ENCODE results near the gene PRKCI. TPM values are rescaled to one million over a fixed set of nuclear protein-coding genes. Genes with fewer than 3 reads are reported as not detected.

The PRKCI gene
- polyA plus RNA-seq, 1 donor from 2014 or later: 70.8 TPM

- Histone ChIP-seq H4K20me1 (ENCODE audit: insufficient read depth) (no peaks in the 10 kb centered on the region), H3K27me3 (ENCODE audit: insufficient read depth, low read depth, low read length) (no peaks in the 10 kb centered on the region), H3K9ac (ENCODE audit: low read length) (no peak overlapping the region), H3K4me2 (ENCODE audit: low read length) (no peak overlapping the region), H3K9me3 (ENCODE audit: low read length) (no peaks in the 10 kb centered on the region), H2AFZ (ENCODE audit: low read depth, low read length) (no peak overlapping the region), H3K27ac (ENCODE audit: low read length) (no peak overlapping the region), H3K79me2 (replicated peaks; ENCODE audit: insufficient read depth, low read length) (no peaks in the 10 kb centered on the region), H3K4me3 (ENCODE audit: low read length) (no peak overlapping the region), H3K36me3 (ENCODE audit: insufficient read depth, low read length) (no peaks in the 10 kb centered on the region), H3F3A (ENCODE audit: insufficient read depth, low read length, poor library complexity, severe bottlenecking) (peaks cover 2% of the 10 kb centered on the region), H3K9me2 (ENCODE audit: insufficient read depth, low read length) (no peaks in the 10 kb centered on the region)
- TF ChIP-seq MXI1 (conservative IDR thresholded peaks at IDR 0.05; ENCODE audit: poor library complexity, severe bottlenecking) (no peak), POLR2AphosphoS5 (IDR thresholded peaks at IDR 0.05) (no peak), REST (IDR thresholded peaks at IDR 0.05; ENCODE audit: borderline replicate concordance) (no peak), TAF1 (IDR thresholded peaks at IDR 0.05; ENCODE audit: low read depth) (no peak), EZH2 (IDR thresholded peaks at IDR 0.05; ENCODE audit: borderline replicate concordance, insufficient read depth, low read length, poor library complexity, severe bottlenecking) (no peak), CTCF (IDR thresholded peaks at IDR 0.05; ENCODE audit: poor library complexity, severe bottlenecking) (no peak), SMC3 (conservative IDR thresholded peaks at IDR 0.05; ENCODE audit: poor library complexity) (no peak), EP300 (conservative IDR thresholded peaks at IDR 0.05; ENCODE audit: poor library complexity, severe bottlenecking) (no peak), RAD21 (conservative IDR thresholded peaks at IDR 0.05) (no peak)
Observed at GRCh38 chr3:170350515-170351413, 128.5 kb downstream of the PRKCI start.

GRCh38 chr3:170352936-170353335, 130.7 kb downstream of the PRKCI start:
- Histone ChIP-seq H3K9me3 (ENCODE audit: low read length) (no peaks in the 10 kb centered on the region), H3K27me3 (ENCODE audit: insufficient read depth, low read depth, low read length) (no peaks in the 10 kb centered on the region), H3F3A (ENCODE audit: insufficient read depth, low read length, poor library complexity, severe bottlenecking) (peaks cover 7% of the 10 kb centered on the region), H3K36me3 (ENCODE audit: insufficient read depth, low read length) (no peaks in the 10 kb centered on the region), H3K79me2 (replicated peaks; ENCODE audit: insufficient read depth, low read length) (no peaks in the 10 kb centered on the region), H2AFZ (ENCODE audit: low read depth, low read length) (no peak overlapping the region), H3K4me2 (ENCODE audit: low read length) (no peak overlapping the region), H3K9ac (ENCODE audit: low read length) (no peak overlapping the region), H4K20me1 (ENCODE audit: insufficient read depth) (no peaks in the 10 kb centered on the region), H3K9me2 (ENCODE audit: insufficient read depth, low read length) (no peaks in the 10 kb centered on the region), H3K27ac (ENCODE audit: low read length) (no peak overlapping the region), H3K4me3 (ENCODE audit: low read length) (no peak overlapping the region)
- TF ChIP-seq REST (IDR thresholded peaks at IDR 0.05; ENCODE audit: borderline replicate concordance) (no peak), CTCF (IDR thresholded peaks at IDR 0.05; ENCODE audit: poor library complexity, severe bottlenecking) (no peak)

Data from neural cell (in vitro differentiated cells).